ENCODE measurements around the gene MAEA.
"Not testable (repeated sequence)": the region's sequence is repeated elsewhere in the genome, so short reads cannot be mapped to it uniquely, and the experiment has no call there.

MAEA gene

DNA sequence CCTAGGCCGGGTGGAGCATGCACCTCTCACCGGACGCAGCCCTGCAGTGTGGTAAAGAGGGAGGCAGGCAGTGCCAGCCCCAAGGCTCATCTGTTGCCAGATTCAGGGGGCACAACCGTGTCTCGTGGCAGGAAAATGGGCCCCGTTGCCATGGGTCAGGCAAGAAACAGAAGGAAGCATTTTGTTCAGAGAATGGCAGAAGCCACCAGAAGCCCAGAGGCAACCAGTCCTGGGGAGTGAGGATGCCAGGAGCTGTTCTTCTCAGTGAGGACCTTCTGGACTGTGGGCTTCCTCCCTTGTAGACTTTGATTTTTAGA, 44.8 kb downstream of the MAEA start:
- H3K4me3 ChIP-seq (ENCODE audit: low read depth, low read length, poor library complexity, severe bottlenecking): no peak overlapping the region
- H3K27me3 ChIP-seq (ENCODE audit: insufficient read depth, low read length): no peaks in the 10 kb centered on the region
- H4K20me1 ChIP-seq (ENCODE audit: insufficient read depth, low read length): no peaks in the 10 kb centered on the region
- H3K4me1 ChIP-seq (ENCODE audit: insufficient read depth, low read length, severe bottlenecking): no peaks in the 10 kb centered on the region
- H3K27ac ChIP-seq (ENCODE audit: low read depth, low read length, poor library complexity, severe bottlenecking): no peak overlapping the region
- no peaks in the 10 kb centered on the region for H3F3A ChIP-seq (ENCODE audit: insufficient read depth, low read length)
- H3K36me3 ChIP-seq (ENCODE audit: insufficient read depth, low read length): peaks cover 36% of the 10 kb centered on the region
- TF ChIP-seq CTCF (IDR thresholded peaks at IDR 0.05; ENCODE audit: low read length) (no peak), EZH2 (IDR thresholded peaks at IDR 0.05; ENCODE audit: borderline replicate concordance, low read length) (no peak)
- H3K79me2 ChIP-seq (ENCODE audit: insufficient read depth, low read length): no peaks in the 10 kb centered on the region
- no peak overlapping the region for H3K9ac ChIP-seq (ENCODE audit: low read length)
- H3K9me3 ChIP-seq (ENCODE audit: low read length): no peaks in the 10 kb centered on the region
- no peak overlapping the region for H2AFZ ChIP-seq (ENCODE audit: low read length)
- H3K4me2 ChIP-seq (ENCODE audit: low read length): no peak overlapping the region
- no peaks in the 10 kb centered on the region for H3K9me2 ChIP-seq (ENCODE audit: low read depth, low read length)

DNA sequence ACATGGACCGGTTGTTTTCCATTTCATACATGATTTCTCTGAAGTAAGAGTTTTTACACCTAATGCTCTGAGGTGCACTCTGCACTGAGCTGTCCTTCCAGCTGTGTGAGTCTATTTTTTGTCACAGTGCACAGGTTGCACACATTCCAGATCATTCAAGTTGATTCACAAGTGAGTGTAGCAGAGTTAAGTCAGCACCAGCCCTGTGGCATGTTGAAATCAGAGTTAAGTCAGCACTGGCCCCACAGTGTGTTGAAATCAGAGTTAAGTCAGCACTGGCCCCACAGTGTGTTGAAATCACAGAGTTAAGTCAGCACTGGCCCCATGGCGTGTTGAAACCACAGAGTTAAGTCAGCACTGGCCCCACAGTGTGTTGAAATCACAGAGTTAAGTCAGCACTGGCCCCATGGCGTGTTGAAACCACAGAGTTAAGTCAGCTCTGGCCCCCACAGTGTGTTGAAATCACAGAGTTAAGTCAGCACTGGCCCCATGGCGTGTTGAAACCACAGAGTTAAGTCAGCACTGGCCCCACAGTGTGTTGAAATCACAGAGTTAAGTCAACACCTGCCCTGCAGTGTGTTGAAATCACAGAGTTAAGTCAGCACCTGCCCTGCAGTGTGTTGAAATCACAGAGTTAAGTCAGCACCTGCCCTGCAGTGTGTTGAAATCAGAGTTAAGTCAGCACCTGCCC, 45.6 kb downstream of the MAEA start:
- not testable (repeated sequence) for H4K20me1 ChIP-seq (ENCODE audit: insufficient read depth, low read length); H3K4me1 ChIP-seq (ENCODE audit: insufficient read depth, low read length, severe bottlenecking); H3F3A ChIP-seq (ENCODE audit: insufficient read depth, low read length); H3K27ac ChIP-seq (ENCODE audit: low read depth, low read length, poor library complexity, severe bottlenecking); H3K79me2 ChIP-seq (ENCODE audit: insufficient read depth, low read length); H3K4me2 ChIP-seq (ENCODE audit: low read length); H3K9ac ChIP-seq (ENCODE audit: low read length); H3K4me3 ChIP-seq (ENCODE audit: low read depth, low read length, poor library complexity, severe bottlenecking); H2AFZ ChIP-seq (ENCODE audit: low read length); H3K27me3 ChIP-seq (ENCODE audit: insufficient read depth, low read length); H3K9me3 ChIP-seq (ENCODE audit: low read length); H3K9me2 ChIP-seq (ENCODE audit: low read depth, low read length)
- peaks cover 44% of the 10 kb centered on the region for H3K36me3 ChIP-seq (ENCODE audit: insufficient read depth, low read length)

- no peaks in the 10 kb centered on the region for H3F3A ChIP-seq (ENCODE audit: insufficient read depth, low read length)
- H2AFZ ChIP-seq (ENCODE audit: low read length): no peak overlapping the region
- no peak overlapping the region for H3K4me3 ChIP-seq (ENCODE audit: low read depth, low read length, poor library complexity, severe bottlenecking)
- no peaks in the 10 kb centered on the region for H3K79me2 ChIP-seq (ENCODE audit: insufficient read depth, low read length)
- no peaks in the 10 kb centered on the region for H3K4me1 ChIP-seq (ENCODE audit: insufficient read depth, low read length, severe bottlenecking)
- H3K36me3 ChIP-seq (ENCODE audit: insufficient read depth, low read length): peaks cover 51% of the 10 kb centered on the region
- no peak overlapping the region for H3K27ac ChIP-seq (ENCODE audit: low read depth, low read length, poor library complexity, severe bottlenecking)
- H3K4me2 ChIP-seq (ENCODE audit: low read length): no peak overlapping the region
- H3K9me2 ChIP-seq (ENCODE audit: low read depth, low read length): no peaks in the 10 kb centered on the region
- no peak overlapping the region for H3K9ac ChIP-seq (ENCODE audit: low read length)
- no peaks in the 10 kb centered on the region for H4K20me1 ChIP-seq (ENCODE audit: insufficient read depth, low read length)
- TF ChIP-seq CTCF (IDR thresholded peaks at IDR 0.05; ENCODE audit: low read length) (no peak), EZH2 (IDR thresholded peaks at IDR 0.05; ENCODE audit: borderline replicate concordance, low read length) (no peak)
- H3K27me3 ChIP-seq (ENCODE audit: insufficient read depth, low read length): no peaks in the 10 kb centered on the region
- no peaks in the 10 kb centered on the region for H3K9me3 ChIP-seq (ENCODE audit: low read length)
Observed at GRCh38 chr4:1336088-1336491, 46.4 kb downstream of the MAEA start.

DNA sequence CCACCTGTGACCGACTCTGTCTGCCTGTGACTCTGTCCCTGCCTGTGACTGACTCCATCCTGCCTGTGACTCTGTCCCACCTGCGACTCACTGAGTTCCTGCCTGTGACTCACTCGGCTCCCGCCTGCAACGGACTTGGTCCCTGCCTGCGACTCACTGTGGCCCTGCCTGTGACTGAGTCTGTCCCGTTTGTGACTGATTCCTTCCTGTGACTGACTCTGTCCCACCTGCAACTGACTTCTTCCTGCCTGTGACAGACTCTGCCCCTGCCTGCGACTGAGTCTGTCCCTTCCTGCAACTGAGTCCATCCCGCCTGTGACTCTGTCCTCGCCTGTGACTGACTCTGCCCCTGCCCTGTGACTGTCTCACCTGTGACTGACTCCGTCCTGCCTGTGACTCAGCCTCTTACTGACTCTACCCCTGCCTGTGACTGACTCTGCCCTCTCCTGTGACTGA, 47.7 kb downstream of the MAEA start:
- H3K4me3 ChIP-seq (ENCODE audit: low read depth, low read length, poor library complexity, severe bottlenecking): no peak overlapping the region
- H4K20me1 ChIP-seq (ENCODE audit: insufficient read depth, low read length): no peaks in the 10 kb centered on the region
- peaks cover 56% of the 10 kb centered on the region for H3K36me3 ChIP-seq (ENCODE audit: insufficient read depth, low read length)
- no peaks in the 10 kb centered on the region for H3K27me3 ChIP-seq (ENCODE audit: insufficient read depth, low read length)
- H3K4me1 ChIP-seq (ENCODE audit: insufficient read depth, low read length, severe bottlenecking): no peaks in the 10 kb centered on the region
- no peak overlapping the region for H3K4me2 ChIP-seq (ENCODE audit: low read length)
- TF ChIP-seq CTCF (IDR thresholded peaks at IDR 0.05; ENCODE audit: low read length): no peak
- no peak overlapping the region for H3K9ac ChIP-seq (ENCODE audit: low read length)
- H3K79me2 ChIP-seq (ENCODE audit: insufficient read depth, low read length): no peaks in the 10 kb centered on the region
- H3K9me3 ChIP-seq (ENCODE audit: low read length): no peaks in the 10 kb centered on the region
- no peaks in the 10 kb centered on the region for H3F3A ChIP-seq (ENCODE audit: insufficient read depth, low read length)
- H3K27ac ChIP-seq (ENCODE audit: low read depth, low read length, poor library complexity, severe bottlenecking): no peak overlapping the region
- H3K9me2 ChIP-seq (ENCODE audit: low read depth, low read length): no peaks in the 10 kb centered on the region
- no peak overlapping the region for H2AFZ ChIP-seq (ENCODE audit: low read length)

All from OCI-LY1 (cell line).